ENCODE measurements around the gene ZDHHC11. TPM values are rescaled to one million over a fixed set of nuclear protein-coding genes. Genes with fewer than 3 reads are reported as not detected.
A peak's percentile ranks its signal among the peaks of the same experiment; 100 is the strongest.
"Not testable (repeated sequence)": the region's sequence is repeated elsewhere in the genome, so short reads cannot be mapped to it uniquely, and the experiment has no call there.

The ZDHHC11 gene
- polyA plus RNA-seq, 6 donors from 2014 or later = not detected

DNA sequence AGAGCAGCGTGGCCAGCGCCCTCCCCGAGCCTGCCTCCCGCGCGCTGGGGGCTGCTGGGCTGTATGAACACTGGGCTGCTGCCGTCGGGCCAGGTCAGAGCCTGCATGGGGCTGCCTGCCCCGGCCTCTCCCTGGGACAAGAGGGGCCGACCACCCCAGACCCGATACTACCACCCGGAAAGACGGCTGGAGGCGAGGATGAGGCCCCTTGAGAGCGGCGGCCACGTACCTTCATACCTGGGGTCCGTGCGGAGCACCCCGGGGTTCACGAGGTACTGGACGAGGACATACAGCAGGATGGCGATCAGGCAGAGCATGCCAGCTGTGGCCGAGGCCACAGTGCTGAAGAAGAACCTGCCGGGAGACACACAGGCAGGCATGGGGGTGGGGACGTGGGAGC is 7.4 kb downstream of the ZDHHC11 start:
- DNase-seq; H3K27ac Mint-ChIP-seq; H3K9me3 Mint-ChIP-seq; H3K27me3 Mint-ChIP-seq; H3K4me1 Mint-ChIP-seq; H3K36me3 Mint-ChIP-seq; H3K4me3 Mint-ChIP-seq; ATAC-seq (ENCODE audit: low read depth in 2 of 2): not testable (repeated sequence)

DNA sequence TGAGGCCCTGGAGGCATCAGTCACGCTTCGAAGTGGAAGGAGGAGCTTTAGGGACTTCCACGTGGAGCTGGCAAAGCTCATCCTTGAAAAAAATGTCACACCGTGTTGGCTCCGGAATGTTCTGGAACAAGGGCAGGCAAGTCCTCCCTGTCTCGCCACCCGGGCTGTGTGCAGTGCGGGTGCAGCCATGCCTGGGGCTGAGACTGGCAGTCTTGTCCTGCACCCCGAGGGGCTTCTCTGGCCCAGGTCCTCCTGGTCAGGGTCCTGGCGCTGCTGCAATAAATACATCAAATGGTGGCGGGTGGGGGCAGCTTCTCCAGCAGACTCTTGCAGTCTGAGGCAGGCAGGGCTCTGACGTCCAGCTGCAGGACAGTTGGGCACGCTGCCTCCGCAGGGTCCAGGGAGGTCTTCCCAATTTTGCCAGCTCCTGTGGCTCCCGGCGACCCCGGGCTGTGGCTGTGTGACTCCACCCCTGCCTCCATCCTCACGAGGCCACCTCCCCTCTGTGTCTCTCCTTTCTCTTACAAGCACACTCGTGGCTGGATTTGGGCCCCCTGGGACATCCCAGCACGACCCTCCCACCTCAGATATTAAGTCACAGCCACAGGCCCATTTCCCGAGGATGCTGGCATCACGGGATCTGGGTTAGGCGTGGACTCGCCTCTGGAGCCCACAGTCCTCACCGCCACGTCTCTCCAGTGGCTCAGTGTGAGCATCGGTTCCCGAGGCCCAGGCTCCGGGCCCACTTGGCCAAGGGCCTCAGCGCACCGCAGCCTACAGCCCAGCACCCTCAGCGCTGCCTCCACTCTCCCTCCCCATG is 8.2 kb downstream of the ZDHHC11 start:
- H3K27me3 Mint-ChIP-seq; H3K4me3 Mint-ChIP-seq; ATAC-seq (ENCODE audit: low read depth in 2 of 2); H3K9me3 Mint-ChIP-seq; H3K4me1 Mint-ChIP-seq; DNase-seq; H3K27ac Mint-ChIP-seq; H3K36me3 Mint-ChIP-seq: not testable (repeated sequence)

DNA sequence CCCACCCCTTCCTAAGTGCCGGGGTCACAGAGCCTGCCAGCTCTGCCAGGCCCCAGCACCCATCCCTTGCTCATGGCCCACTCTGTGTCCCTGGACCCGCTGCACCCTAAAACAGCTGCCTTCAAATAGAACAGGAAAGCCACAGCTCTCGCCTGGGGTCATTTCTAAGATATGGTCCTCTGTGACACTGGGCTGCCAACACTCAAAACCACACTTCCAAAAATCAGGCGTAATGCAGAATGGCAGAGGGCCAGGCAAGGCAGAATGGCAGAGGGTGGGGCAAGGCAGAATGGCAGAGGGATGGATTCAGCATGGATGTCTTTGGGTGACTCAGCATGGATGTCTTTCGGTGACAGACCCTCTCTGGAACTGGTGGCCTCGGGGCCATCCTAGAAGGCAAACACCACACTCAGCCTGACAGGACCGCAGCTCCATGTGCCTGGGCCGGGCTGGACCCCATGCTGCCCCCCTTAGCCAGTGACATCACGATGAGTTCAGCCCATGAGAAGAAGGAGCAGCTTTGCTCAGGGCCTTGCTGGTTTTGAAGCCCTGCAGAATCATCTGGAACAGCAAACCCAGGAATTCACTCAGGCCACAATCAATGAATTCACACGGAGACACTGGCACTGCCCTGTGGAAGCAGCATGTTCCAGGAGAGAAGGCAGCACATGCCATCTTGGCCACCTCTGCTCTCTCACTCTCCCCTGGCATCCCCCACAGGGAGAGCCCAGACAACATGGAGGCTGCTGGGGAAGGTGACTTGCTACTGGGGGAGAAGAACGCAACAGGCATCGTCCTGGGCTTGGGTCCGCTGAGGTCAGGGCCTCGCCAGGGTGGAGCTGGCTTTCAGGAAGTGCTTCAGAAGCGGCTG is 9.0 kb downstream of the ZDHHC11 start:
- not testable (repeated sequence) for H3K4me1 Mint-ChIP-seq; ATAC-seq (ENCODE audit: low read depth in 2 of 2); H3K36me3 Mint-ChIP-seq; H3K9me3 Mint-ChIP-seq; H3K27me3 Mint-ChIP-seq; H3K27ac Mint-ChIP-seq; DNase-seq; H3K4me3 Mint-ChIP-seq

DNA sequence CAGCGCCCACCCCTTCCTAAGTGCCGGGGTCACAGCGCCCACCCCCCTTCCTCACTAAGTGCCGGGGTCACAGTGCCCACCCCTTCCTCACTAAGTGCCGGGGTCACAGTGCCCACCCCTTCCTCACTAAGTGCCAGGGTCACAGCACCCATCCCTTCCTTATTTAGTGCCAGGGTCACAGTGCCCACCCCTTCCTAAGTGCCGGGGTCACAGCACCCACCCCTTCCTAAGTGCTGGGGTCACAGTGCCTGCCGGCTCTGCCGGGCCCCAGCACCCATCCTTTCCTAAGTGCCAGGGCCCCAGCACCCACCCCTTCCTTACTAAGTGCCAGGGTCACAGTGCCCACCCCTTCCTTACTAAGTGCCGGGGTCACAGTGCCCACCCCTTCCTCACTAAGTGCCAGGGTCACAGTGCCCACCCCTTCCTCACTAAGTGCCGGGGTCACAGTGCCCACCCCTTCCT is 9.8 kb downstream of the ZDHHC11 start:
- H3K4me1 Mint-ChIP-seq; DNase-seq; ATAC-seq (ENCODE audit: low read depth in 2 of 2); H3K27ac Mint-ChIP-seq; H3K9me3 Mint-ChIP-seq; H3K36me3 Mint-ChIP-seq; H3K4me3 Mint-ChIP-seq: not testable (repeated sequence)
- peaks cover 0 to 16% (median 0%) of the 10 kb centered on the region in 3 donors for H3K27me3 Mint-ChIP-seq

DNA sequence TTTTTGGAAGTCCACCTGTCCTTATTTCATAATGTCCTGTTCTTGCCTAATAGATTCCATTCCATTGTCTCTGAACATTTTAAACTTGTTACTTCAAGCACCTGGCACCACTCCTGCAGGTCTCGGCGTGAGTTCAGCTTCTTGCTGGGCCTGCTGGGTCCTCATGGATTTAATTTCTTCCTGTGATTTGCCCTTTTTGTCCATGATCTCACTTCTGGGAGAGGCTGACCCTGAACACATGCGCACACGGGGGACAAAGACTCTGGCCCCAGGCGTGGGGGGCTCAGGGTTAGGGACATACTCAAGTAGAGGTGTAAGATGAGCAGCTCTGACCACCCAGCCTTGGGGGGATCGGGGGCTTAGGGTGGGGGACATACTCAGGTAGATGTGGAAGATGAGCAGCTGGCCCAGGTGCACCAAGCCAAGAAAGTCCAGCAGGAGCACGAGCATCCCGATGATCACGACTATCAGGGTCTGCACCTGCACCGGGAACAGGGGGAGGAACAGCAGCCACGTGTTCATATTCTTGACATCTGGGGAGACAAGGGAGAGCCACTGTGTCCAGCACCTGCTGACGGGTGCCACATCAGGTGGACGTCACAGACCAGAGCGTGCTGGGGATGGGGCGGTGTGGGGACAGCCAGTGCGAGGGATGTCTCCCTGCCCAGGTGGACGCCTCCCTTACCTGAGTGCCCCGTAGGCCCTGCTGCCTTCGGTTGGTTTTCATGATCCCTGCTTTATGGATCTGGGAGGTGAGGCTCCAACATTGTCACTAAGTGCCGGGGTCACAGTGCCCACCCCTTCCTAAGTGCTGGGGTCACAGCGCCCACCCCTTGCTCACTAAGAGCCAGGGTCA is 10.4 kb downstream of the ZDHHC11 start:
- H3K9me3 Mint-ChIP-seq; ATAC-seq (ENCODE audit: low read depth in 2 of 2); H3K4me3 Mint-ChIP-seq; DNase-seq; H3K4me1 Mint-ChIP-seq; H3K36me3 Mint-ChIP-seq: not testable (repeated sequence)
- peak overlapping the region in 1 of 6 donors; percentile 9 for H3K27ac Mint-ChIP-seq
- H3K27me3 Mint-ChIP-seq = peaks cover 0 to 16% (median 0%) of the 10 kb centered on the region in 3 donors

DNA sequence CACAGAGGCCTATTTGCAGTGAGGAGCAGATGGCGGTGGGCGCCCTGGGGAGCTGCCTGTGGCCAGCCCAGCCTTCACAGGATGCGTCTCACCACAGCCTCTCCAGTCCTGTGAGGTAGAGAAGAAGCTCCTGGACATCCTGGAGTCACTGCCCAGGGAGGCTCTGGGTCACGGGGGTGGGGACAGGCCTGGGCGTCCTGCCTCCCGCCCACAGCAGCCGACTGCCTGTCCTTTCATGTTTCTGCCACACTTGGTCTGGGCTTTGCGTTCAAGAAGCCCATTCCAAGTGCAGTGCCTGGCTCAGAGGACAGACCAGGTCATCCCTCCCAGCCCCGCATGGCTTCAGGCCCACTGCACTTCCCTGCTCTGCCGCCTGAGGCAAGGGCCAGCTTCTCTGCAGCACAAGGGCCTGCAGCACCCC is 12.3 kb downstream of the ZDHHC11 start:
- Mint-ChIP-seq H3K27ac (peak overlapping the region in 1 of 6 donors; percentile 60), H3K27me3 (peaks cover 0 to 16% (median 0%) of the 10 kb centered on the region in 3 donors)
- ATAC-seq (ENCODE audit: low read depth in 2 of 2); H3K4me3 Mint-ChIP-seq; H3K9me3 Mint-ChIP-seq; DNase-seq; H3K36me3 Mint-ChIP-seq; H3K4me1 Mint-ChIP-seq: not testable (repeated sequence)

DNA sequence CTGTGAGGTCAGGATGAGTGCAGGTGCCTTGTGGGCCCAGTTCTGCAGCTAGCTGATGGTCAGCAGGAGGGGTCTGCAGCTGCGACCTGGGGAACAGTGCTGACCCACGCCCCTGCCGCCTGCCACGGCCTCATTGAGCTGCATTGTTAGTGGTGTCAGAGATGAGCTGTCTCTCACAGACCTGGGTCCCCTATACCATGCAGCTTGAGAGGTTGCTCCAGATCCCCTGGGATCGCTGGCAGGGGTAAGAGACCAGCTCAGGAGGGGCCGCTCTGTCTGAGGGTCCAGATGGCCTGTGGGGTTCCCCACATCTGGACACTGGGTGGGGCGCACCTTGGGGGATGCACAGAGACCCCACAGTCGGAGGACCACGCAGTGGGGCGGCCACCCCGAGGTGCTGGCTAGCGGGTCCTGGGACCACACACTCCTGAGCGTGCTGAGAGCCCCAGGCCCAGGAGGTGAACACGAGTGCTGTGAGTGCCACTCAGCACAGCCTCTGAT is 13.1 kb downstream of the ZDHHC11 start:
- H3K4me1 Mint-ChIP-seq; H3K27ac Mint-ChIP-seq; H3K4me3 Mint-ChIP-seq; ATAC-seq (ENCODE audit: low read depth in 2 of 2); DNase-seq; H3K9me3 Mint-ChIP-seq; H3K36me3 Mint-ChIP-seq: not testable (repeated sequence)
- peaks cover 0 to 16% (median 0%) of the 10 kb centered on the region in 3 donors for H3K27me3 Mint-ChIP-seq

DNA sequence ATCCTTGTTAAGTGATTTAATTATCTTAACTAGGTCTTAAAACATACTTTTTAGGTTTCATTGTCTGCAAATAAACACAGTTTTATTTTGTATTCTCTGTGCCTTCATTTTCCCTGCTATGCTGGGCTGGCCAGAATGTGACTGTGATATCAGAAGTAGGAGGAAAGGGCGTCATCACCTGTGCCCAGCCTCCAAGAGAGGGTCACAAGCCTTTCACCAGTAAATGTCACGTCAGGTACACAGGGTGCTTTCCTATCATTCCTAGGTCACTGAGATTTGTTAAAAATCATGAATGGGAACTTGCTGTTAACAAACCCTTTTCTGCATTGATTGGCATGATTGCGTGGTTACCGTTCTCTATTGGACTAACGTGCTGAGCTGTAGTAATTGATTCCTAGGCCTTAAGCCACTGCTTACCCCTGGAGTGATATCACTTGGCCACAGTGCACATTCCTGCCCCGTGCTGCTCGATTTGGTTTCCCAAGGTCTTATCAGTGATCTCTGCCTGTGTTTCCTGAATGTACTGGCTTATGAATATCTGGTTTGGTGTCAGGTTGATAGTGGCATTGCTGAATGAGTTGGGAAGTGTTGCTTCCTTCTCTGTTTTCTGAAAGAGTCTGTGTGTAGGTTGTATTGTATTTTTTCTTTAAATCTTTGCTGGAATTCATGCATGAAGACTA is 14.7 kb downstream of the ZDHHC11 start:
- H3K9me3 Mint-ChIP-seq = not testable (repeated sequence)

DNA sequence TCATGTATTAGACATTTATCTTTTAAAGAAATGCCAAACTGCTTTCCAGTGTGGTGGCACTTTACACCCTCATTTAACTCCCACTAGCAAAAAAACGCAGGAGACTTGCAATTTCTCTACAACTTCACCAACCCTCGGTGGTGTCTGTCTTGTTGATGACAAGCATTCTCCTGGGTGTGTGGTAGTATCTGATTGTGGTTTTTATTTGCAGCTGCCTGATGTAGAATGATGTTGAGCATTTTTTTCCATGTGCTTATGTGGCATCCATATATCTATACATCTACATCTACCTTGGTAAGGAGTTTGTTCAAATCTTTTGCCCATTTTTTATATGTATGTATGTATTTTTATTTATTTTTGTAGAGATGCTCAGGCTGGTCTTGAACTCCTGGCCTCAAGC is 16.8 kb downstream of the ZDHHC11 start:
- H3K9me3 Mint-ChIP-seq; H3K27ac Mint-ChIP-seq; ATAC-seq (ENCODE audit: low read depth in 2 of 2); H3K4me1 Mint-ChIP-seq; H3K4me3 Mint-ChIP-seq; H3K36me3 Mint-ChIP-seq; DNase-seq: not testable (repeated sequence)
- peaks cover 0 to 22% (median 0%) of the 10 kb centered on the region in 3 donors for H3K27me3 Mint-ChIP-seq

More for the DNA sequence above, 14.7 kb downstream of the ZDHHC11 start:
- Mint-ChIP-seq H3K27me3 (peaks cover 0 to 12% (median 0%) of the 10 kb centered on the region in 3 donors), H3K27ac (peak overlapping the region in 1 of 6 donors; percentile 10)
- not testable (repeated sequence) for H3K4me3 Mint-ChIP-seq; ATAC-seq (ENCODE audit: low read depth in 2 of 2); DNase-seq; H3K4me1 Mint-ChIP-seq; H3K36me3 Mint-ChIP-seq

DNA sequence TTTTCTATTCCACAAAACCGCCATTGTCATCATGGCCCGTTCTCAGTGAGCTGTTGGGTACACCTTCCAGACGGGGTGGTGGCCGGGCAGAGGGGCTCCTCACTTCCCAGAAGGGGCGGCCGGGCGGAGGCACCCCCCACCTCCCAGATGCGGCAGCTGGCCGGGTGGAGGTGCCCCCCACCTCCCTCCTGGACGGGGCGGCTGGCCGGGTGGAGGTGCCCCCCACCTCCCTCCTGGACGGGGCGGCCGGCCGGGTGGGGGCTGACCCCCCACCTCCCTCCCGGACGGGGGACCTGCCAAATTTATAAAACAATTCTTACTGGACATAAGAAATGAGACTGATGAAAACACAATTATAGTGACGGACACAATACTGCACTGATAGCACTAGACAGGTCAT is 22.6 kb downstream of the ZDHHC11 start:
- not testable (repeated sequence) for ATAC-seq (ENCODE audit: low read depth in 2 of 2); DNase-seq; H3K4me1 Mint-ChIP-seq; H3K4me3 Mint-ChIP-seq; H3K27ac Mint-ChIP-seq; H3K36me3 Mint-ChIP-seq
- Mint-ChIP-seq H3K27me3 (peaks cover 0 to 30% (median 0%) of the 10 kb centered on the region in 3 donors), H3K9me3 (peaks cover 0 to 11% (median 0%) of the 10 kb centered on the region in 7 donors)

DNA sequence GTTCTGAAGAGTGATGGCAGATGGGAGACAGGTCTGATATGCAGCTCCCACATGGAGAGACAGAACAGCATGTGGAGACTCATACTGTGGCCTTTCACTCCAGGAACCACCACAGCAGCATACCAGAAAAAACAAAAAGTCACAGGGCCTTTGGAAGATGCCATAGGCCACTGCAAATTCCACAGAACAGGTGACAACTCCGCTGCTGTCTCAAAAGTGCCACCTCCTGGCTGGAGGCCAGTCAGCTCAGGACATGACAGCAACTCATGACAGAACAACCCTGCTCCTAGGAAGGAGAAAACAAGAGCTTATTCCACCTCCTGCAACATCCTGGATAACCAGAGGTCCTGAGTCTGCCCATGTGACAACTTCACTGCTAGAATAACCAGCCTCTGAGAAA is 25.2 kb downstream of the ZDHHC11 start:
- H3K4me3 Mint-ChIP-seq; ATAC-seq (ENCODE audit: low read depth in 2 of 2); H3K27ac Mint-ChIP-seq; H3K36me3 Mint-ChIP-seq; H3K4me1 Mint-ChIP-seq; DNase-seq: not testable (repeated sequence)
- Mint-ChIP-seq H3K9me3 (peaks cover 0 to 11% (median 4%) of the 10 kb centered on the region in 7 donors), H3K27me3 (peaks cover 0 to 38% (median 0%) of the 10 kb centered on the region in 3 donors)

DNA sequence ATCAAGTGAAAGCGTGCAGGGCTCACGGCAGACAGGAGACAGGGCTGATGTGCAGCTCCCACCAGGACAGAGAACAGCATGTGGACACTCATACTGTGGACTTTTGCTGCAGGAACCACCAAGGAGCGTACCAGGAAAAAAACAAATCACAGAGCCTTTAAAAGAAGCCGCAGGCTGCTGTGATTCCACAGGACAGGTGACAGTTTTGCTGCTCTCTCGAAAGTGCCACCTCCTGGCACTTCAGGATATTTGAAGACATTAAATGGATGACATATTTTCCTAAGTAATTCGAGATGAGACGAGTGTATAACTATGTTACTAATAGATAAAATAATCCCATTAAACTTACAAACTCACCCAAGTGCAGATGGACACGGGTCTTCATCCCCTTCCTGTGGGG is 29.3 kb downstream of the ZDHHC11 start:
- Mint-ChIP-seq H3K9me3 (peaks cover 0 to 7% (median 3%) of the 10 kb centered on the region in 7 donors), H3K27me3 (peaks cover 5 to 53% (median 5%) of the 10 kb centered on the region in 3 donors)
- ATAC-seq (ENCODE audit: low read depth in 2 of 2) = no peak

More for the DNA sequence above, 29.3 kb downstream of the ZDHHC11 start:
- no peak for DNase-seq
- Mint-ChIP-seq H3K4me1 (no peaks in the 10 kb centered on the region), H3K27ac (no peak overlapping the region), H3K36me3 (no peaks in the 10 kb centered on the region), H3K4me3 (no peak overlapping the region)
